22Rv1 (cell line): ENCODE measurements around the gene KRTAP10-5.

Source experiments
- H3K27ac ChIP-seq: fragments of 450-650 bp; 2 replicates; pipeline ENCODE4 v1.5.1; 2017
- ZFX ChIP-seq: fragments of 450-650 bp; IDR thresholded peaks from 2 replicates; pipeline ENCODE4 v1.6.1; 2017; ENCODE audit warnings: antibody characterized with exemption, borderline replicate concordance
- TF ChIP-seq, protein P1 (sequence below): fragments of 450-650 bp; IDR thresholded peaks from 2 replicates; pipeline ENCODE4 v1.5.1; 2017; ENCODE audit warnings: mild to moderate bottlenecking

Gene KRTAP10-5

DNA sequence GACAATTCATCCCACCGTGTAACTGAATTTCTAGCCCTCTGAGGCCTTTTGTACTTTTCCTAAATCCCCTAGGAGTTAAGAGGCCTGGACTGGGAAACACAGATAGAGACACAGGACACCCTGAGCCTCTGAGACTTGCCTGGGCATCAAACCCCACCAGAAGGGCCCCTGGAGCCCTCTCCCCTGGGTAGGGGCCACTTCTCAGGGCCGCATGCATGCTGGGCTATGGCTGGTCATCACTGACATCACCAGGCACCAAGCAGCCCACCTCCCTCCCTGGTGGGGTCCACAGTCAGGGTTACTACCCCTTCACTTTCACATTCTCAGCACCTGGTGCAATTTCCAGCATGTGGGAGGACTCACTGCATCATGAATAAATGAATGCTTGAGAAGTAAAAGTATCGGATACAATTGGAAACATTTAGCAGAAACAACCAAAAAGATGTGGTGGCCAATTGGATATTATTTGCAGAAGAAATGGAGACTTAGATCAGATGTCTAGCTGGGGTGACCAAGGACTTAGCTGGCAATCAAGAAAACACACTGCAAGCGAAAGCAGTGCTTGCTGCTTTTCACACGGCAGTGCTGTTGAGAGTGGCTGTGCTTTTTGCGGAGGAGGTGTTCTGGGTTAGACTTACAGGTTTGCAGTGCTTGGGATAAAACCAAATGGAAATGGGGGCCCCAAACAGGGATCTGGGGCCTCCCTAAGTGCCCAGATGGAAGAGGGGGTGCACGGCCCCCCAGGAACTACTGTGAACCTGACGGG lies 19.0 kb upstream of the KRTAP10-5 start:
- no peak for TF ChIP-seq ZFX
- TF ChIP-seq, protein P1, sequence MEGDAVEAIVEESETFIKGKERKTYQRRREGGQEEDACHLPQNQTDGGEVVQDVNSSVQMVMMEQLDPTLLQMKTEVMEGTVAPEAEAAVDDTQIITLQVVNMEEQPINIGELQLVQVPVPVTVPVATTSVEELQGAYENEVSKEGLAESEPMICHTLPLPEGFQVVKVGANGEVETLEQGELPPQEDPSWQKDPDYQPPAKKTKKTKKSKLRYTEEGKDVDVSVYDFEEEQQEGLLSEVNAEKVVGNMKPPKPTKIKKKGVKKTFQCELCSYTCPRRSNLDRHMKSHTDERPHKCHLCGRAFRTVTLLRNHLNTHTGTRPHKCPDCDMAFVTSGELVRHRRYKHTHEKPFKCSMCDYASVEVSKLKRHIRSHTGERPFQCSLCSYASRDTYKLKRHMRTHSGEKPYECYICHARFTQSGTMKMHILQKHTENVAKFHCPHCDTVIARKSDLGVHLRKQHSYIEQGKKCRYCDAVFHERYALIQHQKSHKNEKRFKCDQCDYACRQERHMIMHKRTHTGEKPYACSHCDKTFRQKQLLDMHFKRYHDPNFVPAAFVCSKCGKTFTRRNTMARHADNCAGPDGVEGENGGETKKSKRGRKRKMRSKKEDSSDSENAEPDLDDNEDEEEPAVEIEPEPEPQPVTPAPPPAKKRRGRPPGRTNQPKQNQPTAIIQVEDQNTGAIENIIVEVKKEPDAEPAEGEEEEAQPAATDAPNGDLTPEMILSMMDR, result no peak
- no peak overlapping the region for H3K27ac ChIP-seq

DNA sequence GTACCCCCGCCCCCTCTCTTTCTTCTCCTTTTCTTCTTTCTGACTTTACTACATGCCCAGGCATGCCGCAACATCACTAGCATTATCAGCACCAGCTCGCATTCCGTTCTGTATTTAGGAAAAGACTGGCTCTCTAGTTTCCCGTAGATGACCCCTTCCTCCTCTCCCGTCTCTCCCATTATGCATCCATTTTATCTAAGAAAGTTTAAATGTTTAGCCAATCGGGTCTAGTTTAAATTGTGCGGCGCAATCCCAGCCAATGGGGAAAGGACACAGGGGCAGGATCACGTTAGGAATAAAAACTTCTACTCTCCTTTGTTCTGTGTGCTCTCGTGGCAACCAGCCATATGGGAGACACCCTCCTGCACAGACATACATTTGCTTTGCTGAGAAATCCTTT lies 17.7 kb upstream of the KRTAP10-5 start:
- H3K27ac ChIP-seq, result no peak overlapping the region
- no peak for TF ChIP-seq ZFX
- TF ChIP-seq, protein P1, result no peak

DNA sequence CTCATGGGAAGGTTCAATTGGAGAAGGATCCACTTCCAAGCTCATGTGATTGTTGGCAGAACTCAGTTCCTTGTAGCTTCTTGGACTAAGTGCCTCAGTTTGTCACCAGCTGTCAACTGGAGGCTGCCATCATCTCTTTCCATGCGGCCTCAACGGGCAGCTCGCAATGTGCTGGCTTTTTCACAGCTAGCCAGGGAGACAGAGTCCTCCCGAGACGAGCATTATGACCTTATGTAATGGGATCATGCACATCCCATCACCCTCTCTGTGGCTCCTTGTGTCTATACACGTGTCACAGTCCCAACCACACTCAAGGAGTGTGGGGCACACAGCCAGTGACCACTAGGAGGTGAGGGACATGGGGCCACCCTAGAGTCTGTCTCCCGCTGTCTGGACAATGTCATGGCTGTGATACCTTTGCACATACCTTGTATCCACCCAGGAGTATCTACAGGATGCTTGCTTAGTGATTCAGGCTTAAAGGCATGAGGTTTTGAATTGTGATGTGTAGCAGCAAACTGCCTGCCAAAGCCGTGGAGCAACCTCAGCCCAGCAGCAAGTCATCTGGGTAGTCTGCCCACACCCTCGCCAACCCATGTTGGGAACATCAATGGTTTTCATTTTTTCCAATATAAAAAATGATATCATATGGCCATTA lies 15.8 kb upstream of the KRTAP10-5 start:
- no peak overlapping the region for H3K27ac ChIP-seq
- TF ChIP-seq, protein P1, result no peak
- TF ChIP-seq ZFX, result no peak

GRCh38 chr21:44595524-44595923 lies 15.1 kb upstream of the KRTAP10-5 start:
- TF ChIP-seq ZFX, result no peak
- TF ChIP-seq, protein P1, result no peak
- no peak overlapping the region for H3K27ac ChIP-seq

DNA sequence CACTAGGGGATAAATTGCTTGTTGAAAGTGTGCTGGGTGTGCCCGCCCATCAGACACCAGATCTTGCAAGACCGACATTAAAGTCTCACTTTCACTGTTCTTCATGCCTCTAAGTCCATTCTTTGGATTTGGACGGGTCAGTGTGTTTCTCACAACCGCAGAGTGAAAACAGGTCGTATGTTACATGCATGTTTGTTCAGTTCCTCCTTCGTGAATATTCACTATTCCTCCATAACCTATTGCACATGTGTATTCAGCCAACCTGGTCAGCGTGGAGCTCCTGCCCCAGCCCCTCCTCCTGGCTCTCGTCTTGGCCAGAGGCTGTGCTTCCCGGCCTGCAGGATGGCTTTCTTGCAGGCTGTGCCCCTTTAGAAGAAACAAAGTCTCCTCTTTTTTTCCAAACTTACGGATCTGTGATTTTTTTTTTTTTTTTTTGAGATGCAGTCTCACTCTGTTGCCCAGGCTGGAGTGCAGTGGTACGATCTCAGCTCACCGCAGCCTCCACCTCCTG lies 14.1 kb upstream of the KRTAP10-5 start:
- TF ChIP-seq ZFX, result no peak
- TF ChIP-seq, protein P1, result no peak
- no peak overlapping the region for H3K27ac ChIP-seq

DNA sequence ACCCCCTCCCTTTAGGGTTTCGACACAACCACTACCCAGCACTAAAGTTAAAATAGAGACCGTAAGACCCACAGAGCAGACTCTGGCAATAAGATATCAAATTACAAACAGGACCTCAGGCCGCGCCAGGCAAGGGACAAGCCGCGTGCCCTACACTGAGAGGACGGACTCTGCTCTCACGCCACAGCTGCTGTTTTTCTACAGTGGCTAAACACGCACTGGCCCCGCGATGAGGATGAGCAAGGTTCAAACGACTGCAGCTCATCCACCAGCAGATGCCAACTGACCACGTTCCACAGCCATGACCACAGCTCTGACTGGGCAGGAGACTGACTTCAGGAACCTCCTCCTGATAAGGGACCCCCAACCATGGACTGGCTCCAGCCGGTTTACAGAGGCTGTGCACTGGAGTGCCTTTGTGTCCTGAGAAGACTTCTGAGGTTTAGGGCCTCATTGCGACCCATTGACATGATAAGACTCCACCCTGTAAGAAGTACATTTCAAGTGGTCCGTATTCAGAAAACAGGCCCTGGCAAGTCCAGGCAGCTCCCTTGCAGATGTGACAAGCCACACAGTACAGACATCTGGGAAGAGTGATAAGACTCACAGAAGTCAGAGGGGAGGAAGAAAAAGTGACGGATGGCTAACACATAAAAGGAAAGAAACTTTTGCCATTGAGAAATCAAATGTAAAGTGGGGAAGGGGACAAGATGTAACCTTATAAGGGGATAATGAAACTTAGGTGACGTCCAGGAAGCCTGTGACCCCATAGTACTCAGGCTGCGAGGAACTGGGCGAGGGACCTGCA lies 13.4 kb upstream of the KRTAP10-5 start:
- TF ChIP-seq ZFX, result no peak
- TF ChIP-seq, protein P1, result no peak
- no peak overlapping the region for H3K27ac ChIP-seq
